Stimulated activated CD4-positive, alpha-beta T cell treated with anti-CD3 and anti-CD28 coated beads, Interleukin-12 subunit alpha, Interleukin-12 subunit beta, amount 100 ng/mL, for 48 hours (primary cell): Measurements from ENCODE around the gene GAK.
"Not testable (repeated sequence)": the region's sequence is repeated elsewhere in the genome, so short reads cannot be mapped to it uniquely, and the experiment has no call there.

Source experiments
- DNase-seq, 3 donors: peaks; one replicate each; pipeline ENCODE4 v3.0.0-alpha.2; 2020; ENCODE audit warnings: low read depth in 2 of 3, low spot score in 1 of 3

Gene GAK

DNA sequence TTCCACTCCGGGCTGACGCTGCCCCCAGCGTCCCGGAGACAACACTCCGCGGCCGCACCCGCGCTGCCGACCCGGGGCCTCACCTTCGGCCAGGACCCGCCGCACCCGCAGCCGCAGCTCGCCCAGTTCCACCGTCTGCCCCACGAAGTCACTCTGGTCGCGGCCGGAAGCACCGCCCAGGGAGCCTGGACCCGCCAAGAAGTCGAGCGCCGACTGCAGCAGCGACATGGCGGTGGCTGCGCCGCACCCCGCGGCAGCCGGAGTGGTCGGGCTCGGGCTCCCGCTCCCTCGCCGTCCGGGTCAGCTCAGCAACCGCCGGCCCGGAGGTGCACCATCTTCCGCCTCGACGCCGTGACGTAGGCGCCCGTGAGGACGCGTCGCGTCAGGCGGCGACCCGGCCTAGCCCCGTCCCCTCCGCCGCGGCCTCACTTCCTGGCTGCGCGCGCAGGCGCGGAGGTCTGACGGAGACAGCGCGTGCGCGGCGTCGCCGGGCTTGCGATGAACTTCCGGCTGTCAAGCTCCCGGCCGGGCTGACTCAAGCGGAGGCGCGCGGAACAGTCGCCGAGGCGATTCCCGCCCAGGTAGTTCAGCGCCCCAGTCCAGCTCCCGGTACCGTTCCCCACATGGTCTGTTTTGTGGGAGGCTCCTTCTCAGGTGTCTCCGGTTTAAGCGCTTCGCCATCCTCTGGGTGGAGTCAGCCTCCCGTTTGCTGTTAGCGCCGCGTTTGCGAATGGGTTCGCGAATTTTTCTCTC lies at the start of gene GAK, which contains the start of gene TMEM175:
TSS of gene GAK (minus strand) at position 357 of the 753 bp plus-strand sequence. CDS start at position 228, 129 bp downstream.
TSS of gene TMEM175 (plus strand) at position 501 of the 753 bp plus-strand sequence. CDS start 15,280 bp downstream, outside the sequence.
- peak; percentile 93 to 95 (median 95) for DNase-seq

DNA sequence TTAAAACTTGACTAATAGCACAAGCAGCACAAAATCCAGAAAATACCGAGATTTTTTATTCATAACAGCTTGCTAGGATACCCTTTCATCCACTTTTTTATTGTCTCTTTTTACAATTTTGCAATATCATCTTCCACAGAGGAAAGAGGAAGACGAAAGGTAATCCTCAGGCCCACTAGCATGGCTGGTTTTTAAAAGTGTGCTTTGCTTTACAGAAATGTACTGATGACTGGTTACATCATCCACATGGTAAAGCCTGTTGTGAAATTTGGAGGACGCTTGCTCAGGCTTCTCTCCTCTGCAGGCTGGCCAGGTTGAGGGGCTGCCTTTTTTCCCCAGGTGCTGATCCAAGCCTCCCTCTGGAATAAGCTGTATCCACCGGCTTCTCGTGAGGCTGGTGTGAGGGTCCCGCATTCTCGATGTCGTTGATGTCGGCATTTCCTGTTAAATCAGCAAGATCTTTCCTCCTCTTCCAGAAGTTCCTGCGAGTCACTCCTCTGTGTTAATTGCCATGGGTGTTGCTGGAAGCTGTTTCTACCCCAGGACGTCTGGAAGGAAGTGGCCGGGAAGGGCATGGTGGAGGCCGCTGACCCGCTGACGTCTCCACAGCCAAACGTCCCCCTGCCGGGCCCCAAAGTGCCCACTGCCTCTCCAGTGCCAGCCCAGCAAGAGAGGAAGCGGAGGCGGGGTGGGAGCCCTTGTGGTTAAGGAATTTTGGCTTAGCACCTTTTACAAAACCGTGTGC lies 47.0 kb upstream of the GAK start:
- DNase-seq: no peak

GRCh38 chr4:976016-976415 lies 43.9 kb upstream of the GAK start:
- DNase-seq: not testable (repeated sequence)

DNA sequence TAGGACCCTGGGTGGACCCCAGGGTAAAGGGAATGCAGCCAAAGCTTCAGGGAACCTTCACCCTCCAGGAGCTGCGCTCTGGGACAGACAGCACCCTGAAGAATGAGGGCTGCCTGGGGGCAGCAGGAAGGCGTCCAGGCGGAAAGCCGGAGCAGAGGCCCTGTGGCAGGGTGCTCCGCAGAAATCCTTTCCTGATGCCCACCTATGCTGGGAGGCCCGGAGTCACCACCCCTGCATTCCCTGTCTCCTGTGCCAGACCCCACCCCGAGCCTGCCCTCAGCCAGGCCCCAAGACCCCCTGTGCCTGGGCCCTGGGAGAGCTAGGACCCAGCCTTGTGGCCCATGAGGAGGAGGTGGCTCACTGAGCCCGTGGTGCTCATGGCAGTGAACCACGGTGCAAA lies 42.6 kb upstream of the GAK start:
- no peak for DNase-seq

DNA sequence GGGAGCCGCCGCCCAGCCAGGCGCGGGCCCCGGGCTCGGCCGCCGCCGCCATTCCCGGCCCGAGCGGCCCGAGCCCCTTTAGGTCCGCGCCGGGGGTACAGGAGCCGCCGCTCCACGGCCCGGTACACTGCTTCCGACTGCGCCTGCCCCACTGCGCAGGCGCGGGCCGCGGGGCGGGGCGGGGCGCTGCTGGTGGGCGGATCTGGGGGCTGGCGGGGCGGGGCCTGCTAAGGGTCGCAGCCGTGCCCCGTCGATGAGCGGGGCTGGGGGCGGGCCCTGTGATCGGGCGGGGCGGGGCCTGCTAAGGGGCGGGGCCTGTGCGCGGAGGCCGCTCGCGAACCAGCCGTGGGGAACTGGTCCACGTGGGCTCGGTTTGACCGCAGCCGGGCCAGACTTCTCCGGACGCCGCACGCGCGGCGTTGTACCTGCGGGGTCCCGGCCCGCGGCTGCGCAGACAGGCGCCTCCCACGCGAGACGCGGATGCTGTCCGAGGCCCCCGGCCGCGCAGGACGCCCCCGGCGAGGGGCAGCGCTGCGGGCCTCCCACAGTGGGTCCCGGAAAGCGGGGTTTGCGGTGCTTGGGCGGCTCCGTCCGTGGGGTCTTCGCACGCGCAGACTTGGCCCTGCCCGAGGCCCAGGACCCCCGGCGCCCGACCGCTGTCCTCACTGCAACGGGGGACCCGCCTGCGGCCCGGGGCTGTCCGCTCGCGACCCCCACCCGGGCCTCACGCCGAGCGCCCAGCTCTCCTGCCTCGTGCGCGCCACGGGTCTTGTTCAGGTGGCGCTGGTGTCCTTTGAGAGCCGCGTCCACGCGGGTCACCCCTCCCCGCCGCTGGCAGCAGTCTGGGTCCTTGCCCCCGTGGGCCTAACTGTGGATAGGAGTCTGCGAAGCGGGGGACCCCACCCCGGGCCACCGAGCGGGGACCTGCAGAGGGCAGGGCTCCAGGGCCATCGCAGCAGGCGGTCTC lies 41.6 kb upstream of the GAK start, which contains the start of gene DGKQ:
TSS of gene DGKQ (minus strand) at position 139 of the 967 bp plus-strand sequence. CDS start at position 52, 87 bp downstream.
- peak; percentile 79 to 82 (median 79) for DNase-seq

GRCh38 chr4:972651-973424 lies 40.7 kb upstream of the GAK start:
- DNase-seq: peak in 1 of 3 donors; percentile 30

- DNase-seq: no peak
These were observed 39.8 kb upstream of the GAK start for GRCh38 chr4:971666-972500.

DNA sequence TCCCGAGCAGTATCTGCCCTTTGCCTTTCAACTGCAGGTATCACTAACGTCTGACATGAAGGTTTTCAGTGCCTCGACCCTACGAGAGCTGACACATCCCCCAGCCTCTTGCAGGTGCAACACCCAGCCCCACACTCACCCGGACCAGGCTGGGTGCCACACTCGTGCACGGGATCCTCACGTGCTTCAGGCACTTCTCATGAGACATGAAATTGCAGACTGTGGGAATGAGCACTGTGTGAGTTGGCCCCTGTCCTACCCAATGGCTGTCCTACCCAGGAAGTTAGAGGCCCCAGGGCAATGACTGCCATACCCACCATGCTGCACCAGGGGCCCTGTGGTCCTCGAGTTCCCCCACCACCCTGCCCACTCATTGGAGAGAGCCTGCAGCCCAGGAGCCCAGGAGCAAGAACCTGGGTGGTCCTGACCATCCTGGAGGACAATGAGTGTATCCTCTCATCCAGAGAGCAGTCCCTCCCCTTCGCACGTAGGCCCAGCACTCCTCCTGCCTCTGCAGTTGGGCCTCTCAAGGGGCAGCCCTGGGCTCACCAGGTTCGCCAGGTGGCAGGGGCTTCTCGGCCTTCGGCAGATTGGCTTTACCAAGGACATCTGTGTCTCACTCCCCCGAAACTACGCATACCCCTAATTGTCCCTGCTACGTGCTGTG lies 38.9 kb upstream of the GAK start:
- no peak for DNase-seq

- no peak for DNase-seq
These were observed 38.1 kb upstream of the GAK start for GRCh38 chr4:970046-970745.

DNA sequence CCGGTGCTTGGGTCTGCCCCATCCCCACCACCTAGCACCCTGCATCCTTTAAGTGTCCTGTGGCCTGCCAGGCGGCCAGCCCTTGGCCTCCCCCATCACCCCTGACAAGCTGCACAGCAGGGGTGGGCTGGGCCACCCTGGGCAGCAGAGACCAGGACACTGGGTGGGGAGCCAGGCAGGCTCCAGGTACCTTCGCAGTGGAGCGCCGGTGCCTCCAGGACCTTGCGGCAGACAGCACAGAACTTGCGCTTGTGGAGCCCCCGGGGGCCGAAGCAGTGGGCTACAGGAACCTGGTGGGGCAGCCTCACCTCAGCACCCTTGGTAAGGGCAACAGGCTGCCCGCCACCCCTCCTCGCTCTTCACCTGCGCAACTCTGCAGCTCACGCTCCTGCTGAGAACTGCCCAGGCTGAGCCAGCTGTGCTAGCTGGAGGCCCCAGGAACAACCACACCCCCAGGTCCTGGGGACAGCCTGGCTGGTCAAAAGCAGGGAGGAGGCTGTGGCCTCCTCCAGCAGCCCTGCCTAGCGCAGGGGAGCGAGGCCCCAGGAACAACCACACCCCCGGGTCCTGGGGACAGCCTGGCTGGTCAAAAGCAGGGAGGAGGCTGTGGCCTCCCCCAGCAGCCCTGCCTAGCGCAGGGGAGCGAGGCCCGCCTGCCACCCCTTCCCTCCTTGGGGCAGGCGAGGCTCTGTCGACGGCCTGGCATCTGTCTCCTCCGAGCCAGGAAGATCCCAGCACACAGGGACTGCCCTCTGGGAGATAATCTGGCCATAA lies 36.7 kb upstream of the GAK start:
- DNase-seq: no peak

DNA sequence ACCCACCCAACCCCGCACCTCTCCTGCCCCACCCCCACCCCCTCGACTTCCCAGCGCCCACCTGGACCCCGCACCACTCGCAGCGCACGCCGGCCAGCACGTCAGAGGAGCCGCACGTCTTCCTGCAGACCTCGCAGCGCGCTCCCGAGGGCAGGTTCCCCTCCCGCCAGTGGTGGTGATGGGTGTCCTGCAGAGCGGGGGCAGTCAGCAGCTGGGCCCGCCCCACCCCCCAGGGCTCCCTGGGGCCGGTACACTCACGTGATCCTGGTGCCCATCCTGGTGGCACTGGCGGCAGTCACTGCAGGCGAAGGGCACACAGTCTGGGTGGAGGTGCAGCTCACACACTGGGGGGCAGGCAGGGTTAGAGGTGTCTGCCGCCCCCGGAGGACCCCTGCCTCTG lies 36.1 kb upstream of the GAK start:
- DNase-seq: no peak

- no peak for DNase-seq
These were observed 35.3 kb upstream of the GAK start for GRCh38 chr4:967113-968104.

- DNase-seq: no peak
These were observed 34.4 kb upstream of the GAK start for GRCh38 chr4:966266-967112.

GRCh38 chr4:965766-966134 lies 33.6 kb upstream of the GAK start:
- DNase-seq: no peak

- no peak for DNase-seq
These were observed 33.1 kb upstream of the GAK start for GRCh38 chr4:965048-965765.
